Measurements from ENCODE around the gene KLF13.

Gene KLF13

GRCh38 chr15:31337352-31338031 lies 10.9 kb downstream of the KLF13 start:
- Histone ChIP-seq H3K4me3 (no peak overlapping the region; a peak in 2 of 20 replicates), H3K36me3 (peaks cover 0 to 49% (median 19%) of the 10 kb centered on the region in 11 experiments; a peak in 15 of 22 replicates), H3K27me3 (no peaks in the 10 kb centered on the region), H3K9ac (peak overlapping the region in 6 of 11 experiments; percentile 10 to 57 (median 38); a peak in 6 of 22 replicates), H3K4me2 (peak overlapping the region; percentile 86 to 99 (median 94)), H3K4me1 (peaks cover 98 to 100% (median 100%) of the 10 kb centered on the region in 10 experiments), H3K27ac (peak overlapping the region in 2 of 11 experiments; percentile 56 to 62; a peak in 3 of 22 replicates), H3K9me3 (replicated peaks in 1 of 11) (no peaks in the 10 kb centered on the region), H4K20me1 (peaks cover 98 to 100% (median 100%) of the 10 kb centered on the region in 11 experiments)
- no peak for TF ChIP-seq Cebpa-rat (IDR thresholded peaks at IDR 0.05)

GRCh38 chr15:31338318-31338878 lies 11.8 kb downstream of the KLF13 start:
- Histone ChIP-seq H4K20me1 (peaks cover 98 to 100% (median 100%) of the 10 kb centered on the region in 11 experiments), H3K9me3 (replicated peaks in 1 of 11) (no peaks in the 10 kb centered on the region), H3K36me3 (peaks cover 0 to 49% (median 18%) of the 10 kb centered on the region in 11 experiments; a peak in 15 of 22 replicates), H3K9ac (peak overlapping the region in 10 of 11 experiments; percentile 10 to 61 (median 38); a peak in 21 of 22 replicates), H3K4me1 (peaks cover 98 to 100% (median 100%) of the 10 kb centered on the region in 10 experiments), H3K4me2 (peak overlapping the region; percentile 86 to 99 (median 94)), H3K27ac (peak overlapping the region; percentile 24 to 76 (median 59); a peak in 21 of 22 replicates), H3K27me3 (no peaks in the 10 kb centered on the region), H3K4me3 (peak overlapping the region in 6 of 10 experiments; percentile 5 to 51 (median 26); a peak in 7 of 20 replicates)
- TF ChIP-seq Cebpa-rat (IDR thresholded peaks at IDR 0.05): no peak

GRCh38 chr15:31338879-31339557 lies 12.4 kb downstream of the KLF13 start:
- Histone ChIP-seq H3K9me3 (replicated peaks in 1 of 11) (no peaks in the 10 kb centered on the region), H3K27me3 (no peaks in the 10 kb centered on the region), H4K20me1 (peaks cover 98 to 100% (median 100%) of the 10 kb centered on the region in 11 experiments), H3K9ac (peak overlapping the region; percentile 10 to 61 (median 45); a peak in 20 of 22 replicates), H3K4me3 (peak overlapping the region in 6 of 10 experiments; percentile 5 to 51 (median 26); a peak in 8 of 20 replicates), H3K27ac (peak overlapping the region; percentile 24 to 76 (median 59); a peak in 21 of 22 replicates), H3K4me2 (peak overlapping the region; percentile 86 to 99 (median 94)), H3K4me1 (peaks cover 98 to 100% (median 100%) of the 10 kb centered on the region in 10 experiments), H3K36me3 (peaks cover 0 to 45% (median 16%) of the 10 kb centered on the region in 11 experiments; a peak in 15 of 22 replicates)
- TF ChIP-seq Cebpa-rat (IDR thresholded peaks at IDR 0.05): no peak

GRCh38 chr15:31339558-31339895 lies 12.9 kb downstream of the KLF13 start:
- H3K4me2 ChIP-seq: peak overlapping the region; percentile 86 to 99 (median 94)
- peak overlapping the region in 10 of 11 experiments; percentile 40 to 76 (median 60); a peak in 19 of 22 replicates for H3K27ac ChIP-seq
- H3K36me3 ChIP-seq: peaks cover 0 to 43% (median 15%) of the 10 kb centered on the region in 11 experiments; a peak in 15 of 22 replicates
- TF ChIP-seq Cebpa-rat (IDR thresholded peaks at IDR 0.05): no peak
- H3K4me3 ChIP-seq: peak overlapping the region in 3 of 10 experiments; percentile 2 to 35 (median 5); a peak in 2 of 20 replicates
- H3K27me3 ChIP-seq: no peaks in the 10 kb centered on the region
- H3K9me3 ChIP-seq (replicated peaks in 1 of 11): no peaks in the 10 kb centered on the region
- H4K20me1 ChIP-seq: peaks cover 99 to 100% (median 100%) of the 10 kb centered on the region in 11 experiments
- peaks cover 98 to 100% (median 100%) of the 10 kb centered on the region in 10 experiments for H3K4me1 ChIP-seq
- peak overlapping the region in 9 of 11 experiments; percentile 12 to 61 (median 42); a peak in 14 of 22 replicates for H3K9ac ChIP-seq

- TF ChIP-seq Cebpa-rat (IDR thresholded peaks at IDR 0.05): no peak
- Histone ChIP-seq H3K9me3 (replicated peaks in 1 of 11) (no peaks in the 10 kb centered on the region), H3K36me3 (peaks cover 0 to 43% (median 15%) of the 10 kb centered on the region in 11 experiments; a peak in 15 of 22 replicates), H4K20me1 (peaks cover 99 to 100% (median 100%) of the 10 kb centered on the region in 11 experiments), H3K4me1 (peaks cover 98 to 100% (median 100%) of the 10 kb centered on the region in 10 experiments), H3K27me3 (no peaks in the 10 kb centered on the region), H3K27ac (peak overlapping the region in 6 of 11 experiments; percentile 46 to 76 (median 62); a peak in 6 of 22 replicates), H3K4me3 (peak overlapping the region in 1 of 10 experiments; percentile 2; a peak in 1 of 20 replicates), H3K9ac (peak overlapping the region in 5 of 11 experiments; percentile 40 to 61 (median 46); a peak in 4 of 22 replicates), H3K4me2 (peak overlapping the region; percentile 86 to 99 (median 94))
Measured at GRCh38 chr15:31340047-31340446, 13.4 kb downstream of the KLF13 start.

- no peaks in the 10 kb centered on the region for H3K27me3 ChIP-seq
- peak overlapping the region in 3 of 11 experiments; percentile 12 to 29 (median 20); a peak in 3 of 22 replicates for H3K27ac ChIP-seq
- peaks cover 0 to 45% (median 15%) of the 10 kb centered on the region in 11 experiments; a peak in 17 of 22 replicates for H3K36me3 ChIP-seq
- H3K9ac ChIP-seq: peak overlapping the region in 3 of 11 experiments; percentile 1 to 39 (median 17); a peak in 1 of 22 replicates
- no peak overlapping the region for H3K4me3 ChIP-seq
- H4K20me1 ChIP-seq: peaks cover 100% of the 10 kb centered on the region in 11 experiments
- H3K4me2 ChIP-seq: peak overlapping the region; percentile 86 to 99 (median 94)
- no peak for TF ChIP-seq Cebpa-rat (IDR thresholded peaks at IDR 0.05)
- H3K4me1 ChIP-seq: peaks cover 100% of the 10 kb centered on the region in 10 experiments
- no peaks in the 10 kb centered on the region for H3K9me3 ChIP-seq (replicated peaks in 1 of 11)
Measured at GRCh38 chr15:31340592-31340991, 14.0 kb downstream of the KLF13 start.

- Histone ChIP-seq H3K27ac (peak overlapping the region in 4 of 11 experiments; percentile 12 to 29 (median 18); a peak in 4 of 22 replicates), H3K4me1 (peaks cover 100% of the 10 kb centered on the region in 10 experiments), H3K27me3 (no peaks in the 10 kb centered on the region), H4K20me1 (peaks cover 100% of the 10 kb centered on the region in 11 experiments), H3K4me2 (peak overlapping the region; percentile 86 to 99 (median 94); a peak in 21 of 22 replicates), H3K36me3 (peaks cover 0 to 45% (median 17%) of the 10 kb centered on the region in 11 experiments; a peak in 17 of 22 replicates), H3K4me3 (no peak overlapping the region), H3K9me3 (replicated peaks in 1 of 11) (no peaks in the 10 kb centered on the region), H3K9ac (peak overlapping the region in 4 of 11 experiments; percentile 1 to 42 (median 28); a peak in 1 of 22 replicates)
- TF ChIP-seq Cebpa-rat (IDR thresholded peaks at IDR 0.05): no peak
Measured at GRCh38 chr15:31341071-31341470, 14.4 kb downstream of the KLF13 start.

Measured in BLaER1 treated with 17β-estradiol and CSF1 and Interleukin-3, amounts not matched to agents 10 nM and 100 nM (cell line).